HG02642 (cell line): Measurements from ENCODE around the gene TSPAN3.

Experiments used
- ATAC-seq: cut with Tn5 transposase; IDR thresholded peaks from one replicate; pipeline ENCODE4 v1.9.1; 2021; ENCODE audit warnings: mild to moderate bottlenecking; ENCODE audit not compliant: unreplicated experiment, poor library complexity

TSPAN3 gene

DNA sequence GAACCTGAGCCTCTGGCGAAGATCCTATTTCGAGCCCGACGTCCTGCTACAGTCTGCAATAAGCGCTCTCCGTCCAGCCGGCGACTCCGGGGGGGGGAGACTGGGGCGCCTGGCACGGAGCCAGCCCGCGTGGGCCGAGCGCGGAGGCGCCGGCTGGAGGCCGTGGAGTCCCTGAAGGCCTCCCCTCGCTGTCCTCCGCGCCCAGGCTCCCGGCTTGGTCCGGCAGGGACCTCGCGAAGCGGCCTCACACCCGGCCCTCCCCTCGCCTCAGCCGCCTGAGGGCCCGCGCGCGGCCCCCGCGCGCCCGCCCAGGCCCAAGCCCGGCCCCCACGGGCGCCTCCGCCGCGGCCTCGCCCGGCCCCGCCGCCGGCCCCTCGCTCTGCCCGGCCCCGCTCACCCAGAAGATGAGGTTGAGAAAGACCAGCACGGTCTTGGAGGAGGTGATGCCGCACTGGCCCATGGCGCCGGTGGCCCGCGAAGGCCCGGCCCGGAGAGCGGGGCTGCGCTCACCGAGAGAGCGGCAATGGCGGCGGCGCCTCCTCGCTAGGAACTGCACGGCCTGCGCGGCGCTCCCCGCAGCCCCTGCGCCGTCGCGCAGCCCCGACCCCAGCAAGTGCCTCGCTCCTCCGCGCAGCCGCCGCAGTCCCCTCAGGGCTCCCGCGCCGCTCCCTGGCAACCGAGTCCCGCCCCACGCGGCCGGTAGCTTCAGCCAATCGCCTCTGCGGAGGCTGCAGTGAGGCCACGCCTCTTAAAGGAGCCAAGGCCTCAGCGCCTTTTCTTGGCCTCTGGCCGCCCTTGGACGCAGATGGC is at the start of gene TSPAN3:
TSPAN3 (minus strand) TSS at position 615 of the 810 bp plus-strand sequence; CDS start at position 460, 155 bp downstream.
- peak; percentile 94 for ATAC-seq

DNA sequence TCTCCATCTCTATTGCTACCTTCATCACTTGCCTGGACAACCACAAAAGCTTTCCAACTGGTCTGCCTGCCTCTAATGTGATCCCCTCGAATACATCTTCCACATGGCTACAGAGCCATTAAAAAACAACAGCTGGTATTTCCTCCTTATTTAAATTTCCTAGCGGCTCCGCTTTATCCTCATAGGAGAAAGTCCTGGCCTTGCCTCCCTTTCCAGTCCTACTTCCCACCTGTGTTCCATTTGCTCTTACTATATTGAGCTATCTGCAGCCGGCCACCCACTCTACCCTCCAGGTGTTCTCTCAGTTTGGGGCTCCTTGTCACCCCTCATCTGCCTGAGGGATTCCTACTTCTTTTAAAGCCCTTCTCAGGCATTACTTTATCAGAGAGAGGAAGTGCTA is 49.7 kb upstream of the TSPAN3 start:
- ATAC-seq, result no peak

- no peak for ATAC-seq
Observed at GRCh38 chr15:77119446-77119845, 48.5 kb upstream of the TSPAN3 start.

GRCh38 chr15:77118882-77119321 is 48.0 kb upstream of the TSPAN3 start:
- no peak for ATAC-seq

- ATAC-seq, result no peak
Observed at GRCh38 chr15:77115179-77115578, 44.3 kb upstream of the TSPAN3 start.

DNA sequence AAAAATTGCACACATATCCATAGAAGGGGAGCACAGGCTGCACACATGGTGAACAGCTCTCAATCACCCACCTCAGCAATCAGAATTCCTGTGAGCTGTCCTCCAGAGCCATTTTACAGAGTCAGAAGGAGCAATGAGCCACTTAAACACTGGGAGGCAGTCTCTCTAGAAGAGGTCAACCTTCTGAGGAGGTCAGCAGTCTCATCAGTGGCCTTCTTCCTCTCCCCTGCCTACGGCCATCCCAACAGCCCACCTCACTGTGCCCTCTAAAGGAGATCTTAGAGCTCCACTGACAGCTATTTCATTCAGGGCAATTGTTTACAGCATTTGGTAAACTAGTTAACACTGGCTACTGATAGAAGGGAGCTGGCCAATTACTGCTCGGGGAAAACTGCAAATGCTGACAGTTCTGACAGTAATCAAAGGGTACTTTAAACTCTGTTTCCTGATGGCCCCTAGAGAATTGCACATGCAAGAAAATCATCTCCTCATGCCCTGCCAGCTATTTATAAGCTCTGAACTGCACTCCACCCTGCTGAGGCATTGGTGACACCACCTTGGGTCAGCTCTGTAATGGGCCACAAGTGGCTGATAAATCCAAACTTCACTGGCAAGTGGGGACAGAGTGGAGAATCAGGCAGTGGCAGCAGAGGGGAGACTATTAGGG is 42.1 kb upstream of the TSPAN3 start:
- no peak for ATAC-seq

GRCh38 chr15:77111789-77112188 is 40.9 kb upstream of the TSPAN3 start:
- ATAC-seq, result no peak

- no peak for ATAC-seq
Observed at GRCh38 chr15:77107531-77108355, 36.8 kb upstream of the TSPAN3 start.

GRCh38 chr15:77107068-77107467 is 36.2 kb upstream of the TSPAN3 start:
- ATAC-seq, result no peak

GRCh38 chr15:77104155-77104554 is 33.2 kb upstream of the TSPAN3 start:
- no peak for ATAC-seq

DNA sequence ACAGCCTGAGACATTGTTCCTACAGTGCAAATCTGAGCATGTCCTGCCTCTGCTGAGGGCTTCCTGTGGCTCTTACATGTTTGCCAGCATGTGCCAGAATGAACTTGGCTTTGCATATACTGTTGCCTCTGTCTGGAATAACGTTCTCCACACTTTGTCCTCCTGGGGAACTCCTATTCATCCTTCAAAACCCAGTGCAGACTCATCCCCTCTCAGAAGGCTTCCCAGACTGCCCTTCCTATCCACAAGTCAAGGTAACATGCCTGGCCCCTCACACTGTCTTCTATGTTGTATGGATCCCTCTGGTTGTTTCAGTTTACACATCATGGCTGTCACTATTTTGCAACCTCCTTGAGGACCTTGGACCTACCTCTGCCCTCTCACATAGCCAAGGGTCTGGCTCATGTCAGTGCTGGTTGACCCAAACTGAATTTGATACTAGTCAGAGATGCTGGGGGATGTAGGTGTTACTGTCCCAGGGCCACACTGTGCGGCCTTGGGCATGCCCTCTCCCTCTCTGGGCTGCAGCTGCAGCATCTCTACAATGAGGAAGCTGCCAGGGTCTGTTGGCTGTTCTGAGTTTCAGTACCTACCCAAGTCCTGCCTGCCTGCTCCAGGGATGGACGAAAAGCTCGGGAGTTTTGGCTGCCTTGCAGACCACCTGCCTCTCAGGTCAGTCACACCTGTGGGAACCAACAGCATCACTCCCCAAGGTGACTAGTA is 29.0 kb upstream of the TSPAN3 start:
- no peak for ATAC-seq

DNA sequence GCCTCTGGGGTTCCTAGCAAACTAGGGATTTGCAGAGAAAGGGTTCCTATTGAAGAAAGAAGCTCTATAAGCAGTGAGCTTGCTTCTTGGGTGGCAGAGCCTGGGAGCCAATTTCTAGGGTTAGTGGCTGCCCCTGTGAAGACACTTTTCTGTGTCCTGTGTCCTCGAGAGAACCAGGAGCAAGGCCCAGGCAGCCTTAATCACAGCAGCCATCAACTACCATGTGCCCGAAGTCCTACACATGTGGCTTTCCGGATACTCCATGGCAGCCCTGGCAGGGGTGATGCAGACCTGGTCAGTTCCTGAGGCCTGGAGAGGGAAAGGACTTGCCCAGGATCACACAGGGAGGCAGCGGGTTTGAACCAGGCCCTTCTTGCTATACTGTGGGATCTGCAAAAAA is 27.7 kb upstream of the TSPAN3 start:
- no peak for ATAC-seq

DNA sequence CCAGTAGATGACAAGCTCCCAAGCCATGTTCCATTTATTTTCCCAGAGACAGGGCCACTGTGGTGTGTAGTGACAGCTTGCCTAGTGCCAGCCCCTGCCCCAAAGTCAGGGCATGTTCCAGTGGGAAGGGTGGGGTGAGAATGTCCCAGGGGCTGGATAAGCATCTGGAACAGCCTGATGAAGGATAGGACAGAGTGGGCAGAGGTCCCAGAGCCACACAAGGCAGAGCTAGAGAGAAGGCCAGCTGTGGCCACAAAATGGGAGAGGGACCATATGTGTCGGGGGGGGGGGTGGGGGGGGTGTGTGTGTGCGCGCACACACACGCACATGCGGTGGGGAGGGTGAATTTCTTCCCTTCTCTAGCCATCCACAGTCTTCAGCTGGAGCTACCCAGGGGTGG is 27.0 kb upstream of the TSPAN3 start:
- no peak for ATAC-seq

DNA sequence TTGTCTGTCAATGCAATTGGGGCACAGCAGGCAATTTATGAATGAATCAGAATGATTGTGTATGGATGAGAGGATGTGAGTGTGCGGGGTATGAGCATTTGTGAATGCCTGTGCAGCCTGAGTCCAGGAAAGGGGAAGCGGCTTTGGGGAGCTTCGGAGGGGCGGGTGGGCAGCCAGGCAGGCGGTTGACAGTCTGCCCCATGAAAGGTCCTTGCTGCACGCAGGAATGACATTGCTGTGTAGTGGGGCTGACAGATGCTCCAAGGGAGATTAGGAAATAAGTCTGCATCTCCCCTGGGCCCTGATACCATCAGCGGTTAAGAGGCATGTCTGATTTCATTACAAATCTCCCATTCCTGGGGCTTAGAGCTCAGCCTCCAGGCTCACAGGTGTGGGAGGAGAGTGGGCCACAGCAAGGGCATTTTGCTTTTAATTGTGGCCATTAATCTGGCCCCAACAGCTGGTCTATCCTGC is 26.4 kb upstream of the TSPAN3 start:
- ATAC-seq, result no peak

GRCh38 chr15:77096541-77096940 is 25.6 kb upstream of the TSPAN3 start:
- no peak for ATAC-seq

- no peak for ATAC-seq
Observed at GRCh38 chr15:77096138-77096537, 25.2 kb upstream of the TSPAN3 start.

DNA sequence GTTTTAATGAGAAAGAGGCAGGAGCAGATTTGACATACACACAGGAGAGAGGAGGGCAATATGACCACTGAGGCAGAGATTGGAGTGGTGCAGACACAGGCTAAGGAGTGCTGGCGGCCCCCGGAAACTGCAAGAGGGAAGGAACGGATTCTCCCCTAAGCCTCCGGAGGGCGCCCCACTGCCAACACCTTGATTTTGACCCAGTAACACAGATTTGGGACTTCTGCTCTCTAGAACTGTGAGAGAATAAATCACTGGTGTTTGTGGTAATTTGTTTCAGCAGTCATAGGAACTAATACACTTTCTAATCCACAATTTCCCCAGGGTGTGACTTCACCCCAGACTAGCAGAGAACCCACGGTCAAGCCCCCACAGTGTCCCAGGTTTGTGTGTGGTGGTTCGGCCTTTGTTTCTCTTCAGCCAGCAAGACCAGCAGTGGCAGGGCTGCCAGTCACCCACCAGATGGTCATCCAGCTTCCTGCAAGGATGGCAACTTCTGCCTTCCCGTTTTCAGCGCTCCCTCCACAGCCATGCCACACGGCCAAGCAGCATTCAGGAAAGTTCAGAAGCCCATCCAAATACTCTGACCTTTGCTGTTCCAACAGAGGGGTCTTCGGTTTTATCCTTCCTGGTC is 23.6 kb upstream of the TSPAN3 start:
- no peak for ATAC-seq

GRCh38 chr15:77093436-77093835 is 22.5 kb upstream of the TSPAN3 start:
- no peak for ATAC-seq

DNA sequence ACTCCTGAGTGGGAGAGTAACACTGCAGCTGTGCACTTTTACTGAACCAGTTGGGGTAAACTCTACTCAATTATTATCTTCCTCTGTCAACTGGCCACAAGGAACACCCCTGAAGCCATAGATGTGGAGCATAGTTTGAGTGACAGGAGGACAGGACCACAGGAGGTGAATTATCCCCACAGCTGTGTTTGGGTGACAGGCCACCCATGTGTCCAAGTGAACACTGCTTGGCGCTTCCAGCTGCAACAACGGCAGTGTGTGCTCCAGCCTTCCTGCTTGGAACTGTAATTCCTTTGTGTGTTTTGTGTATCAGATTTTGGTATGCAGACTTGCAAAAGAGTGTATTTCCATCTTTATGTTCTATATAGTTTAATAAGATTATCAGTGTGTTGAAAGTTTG is 20.2 kb upstream of the TSPAN3 start:
- ATAC-seq, result no peak

DNA sequence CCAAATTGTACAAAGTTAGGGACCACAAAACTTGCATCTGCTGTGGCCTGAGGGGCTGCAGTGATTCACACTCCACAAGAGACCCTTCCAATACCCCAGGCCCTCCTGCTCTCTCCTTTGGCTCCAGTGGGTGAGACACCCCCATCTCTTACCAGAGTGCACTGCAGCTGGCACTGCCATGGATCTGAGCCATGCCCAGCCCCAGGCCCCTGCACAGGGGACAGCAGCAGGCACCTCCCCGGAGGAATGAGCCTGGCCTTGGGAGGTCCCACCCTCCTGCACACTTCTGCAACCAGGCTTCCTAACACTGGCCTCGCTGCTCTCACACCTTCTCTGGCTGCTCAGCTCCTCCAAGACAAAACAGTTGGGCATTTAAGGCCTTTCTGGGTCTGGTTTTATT is 16.3 kb upstream of the TSPAN3 start:
- no peak for ATAC-seq
